NCI-H524 treated with DMSO at 0.1 percent for 48 hours (cell line): ENCODE results near the gene ABLIM2.
"Not testable (repeated sequence)": the region's sequence is repeated elsewhere in the genome, so short reads cannot be mapped to it uniquely, and the experiment has no call there.

Experiments
- DNase-seq: peaks from one replicate; lab custom pipeline; 2025; lab: John Stamatoyannopoulos, UW

Gene ABLIM2

GRCh38 chr4:7962609-7963508 lies 195.8 kb downstream of the ABLIM2 start:
- no peak for DNase-seq

- DNase-seq = no peak
Observed at GRCh38 chr4:7960790-7961655, 197.6 kb downstream of the ABLIM2 start.

- DNase-seq = no peak
Observed at GRCh38 chr4:7960017-7960789, 198.4 kb downstream of the ABLIM2 start.

- DNase-seq = no peak
Observed at GRCh38 chr4:7959078-7959477, 199.5 kb downstream of the ABLIM2 start.

- DNase-seq = no peak
Observed at GRCh38 chr4:7956934-7957656, 201.5 kb downstream of the ABLIM2 start.

DNA sequence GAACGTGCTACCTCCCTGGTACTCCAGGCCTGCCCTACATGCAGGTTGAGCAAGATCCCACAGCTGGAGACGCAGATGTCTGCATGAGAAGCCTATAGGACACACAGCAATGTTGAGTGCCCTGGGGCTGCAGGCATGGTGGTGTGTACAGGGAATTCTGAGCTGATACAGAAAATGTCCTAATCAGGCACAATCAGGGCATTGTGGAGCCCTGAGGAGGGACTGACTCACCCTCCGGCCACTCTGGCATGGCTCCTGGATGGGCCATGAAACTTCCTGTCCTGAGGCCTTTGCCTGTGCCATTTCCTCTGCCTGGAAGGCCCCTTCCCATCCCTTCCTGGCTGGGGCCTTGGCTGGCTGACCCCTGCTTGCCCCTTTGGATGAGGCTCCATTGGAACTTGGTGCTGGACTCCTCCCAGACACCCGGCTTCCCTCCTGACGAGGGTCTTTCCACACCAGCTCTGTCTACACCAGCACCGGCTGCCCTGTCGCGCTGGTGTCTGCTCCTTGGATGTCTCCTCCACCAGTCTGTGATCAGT lies 202.3 kb downstream of the ABLIM2 start:
- no peak for DNase-seq

- no peak for DNase-seq
Observed at GRCh38 chr4:7955393-7955792, 203.2 kb downstream of the ABLIM2 start.

DNA sequence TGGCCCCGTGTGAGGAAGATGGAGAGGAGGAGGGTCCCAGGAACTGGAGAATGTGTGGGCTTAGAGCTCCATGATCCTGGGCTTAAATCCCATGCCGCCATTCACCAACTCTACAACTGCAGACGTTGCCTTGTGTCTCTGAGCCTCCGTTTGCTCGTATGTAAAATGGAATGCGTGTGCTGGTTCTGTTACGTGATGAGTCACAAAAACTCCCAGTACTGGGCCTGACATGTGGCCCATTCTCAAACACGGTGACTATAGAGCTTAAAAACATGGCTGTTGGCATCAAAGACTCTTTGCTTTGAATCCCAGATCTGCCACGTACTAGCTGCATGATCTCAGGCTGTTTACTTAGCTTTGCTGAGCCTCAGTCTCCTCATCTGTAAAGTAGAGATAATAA lies 206.0 kb downstream of the ABLIM2 start:
- DNase-seq = no peak

- DNase-seq = no peak
Observed at GRCh38 chr4:7950301-7951092, 208.1 kb downstream of the ABLIM2 start.

DNA sequence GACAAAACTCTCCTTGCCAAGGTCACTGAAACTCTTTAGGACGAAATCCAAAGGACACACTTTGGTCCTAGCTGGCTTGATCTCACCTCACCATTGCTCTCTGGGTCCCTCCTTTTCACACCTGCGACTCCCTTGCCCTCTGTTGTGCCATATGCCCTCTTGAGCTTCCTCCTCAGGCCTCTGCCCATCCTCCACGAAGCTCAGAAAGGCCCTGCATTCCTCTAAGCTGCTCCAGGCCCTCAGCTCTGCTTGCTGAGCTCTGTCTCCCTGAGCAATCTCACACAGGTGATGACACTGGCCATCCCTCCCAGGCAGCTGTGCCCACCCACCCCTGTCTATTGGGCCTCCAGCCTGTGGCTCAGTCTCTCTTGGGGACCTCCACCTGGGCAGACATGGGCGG lies 208.9 kb downstream of the ABLIM2 start:
- no peak for DNase-seq

DNA sequence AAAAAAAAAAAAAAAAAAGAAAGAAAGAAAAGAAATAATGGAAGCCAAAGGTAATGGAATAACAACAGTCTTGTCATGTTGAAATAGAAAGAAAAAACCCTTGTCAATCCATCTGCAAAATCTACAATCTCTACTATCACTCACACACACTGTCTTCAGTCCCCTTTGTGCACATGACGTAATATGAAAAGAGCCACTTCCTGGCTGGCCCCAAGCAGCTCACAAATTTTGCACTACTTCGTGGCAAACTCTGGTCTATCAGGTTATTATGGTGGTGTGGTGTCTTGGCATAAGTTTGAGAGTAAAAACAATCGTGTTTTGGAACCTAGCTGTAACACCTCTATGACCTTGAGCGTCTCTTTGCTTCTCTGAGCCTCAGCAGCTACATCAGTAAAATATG lies 210.7 kb downstream of the ABLIM2 start:
- no peak for DNase-seq

GRCh38 chr4:7945709-7946380 lies 212.8 kb downstream of the ABLIM2 start:
- no peak for DNase-seq

- no peak for DNase-seq
Observed at GRCh38 chr4:7944599-7945220, 213.9 kb downstream of the ABLIM2 start.

DNA sequence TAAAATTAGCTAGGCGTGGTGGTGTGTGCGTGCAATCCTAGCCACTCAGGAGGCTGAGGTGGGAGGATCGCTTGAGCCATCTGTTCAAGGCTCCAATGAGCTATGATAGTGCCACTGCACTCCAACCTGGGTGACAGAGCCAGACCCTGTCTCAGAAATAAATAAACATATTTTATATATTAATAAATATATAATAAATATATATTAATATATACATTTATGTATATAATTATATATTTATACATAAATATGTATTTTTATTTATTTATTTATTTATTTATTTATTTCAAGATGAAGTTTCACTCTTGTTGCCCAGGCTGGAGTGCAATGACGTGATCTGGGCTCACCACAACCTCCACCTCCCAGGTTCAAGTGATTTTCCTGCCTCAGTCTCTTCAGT lies 214.9 kb downstream of the ABLIM2 start:
- DNase-seq = not testable (repeated sequence)

- no peak for DNase-seq
Observed at GRCh38 chr4:7943211-7943610, 215.4 kb downstream of the ABLIM2 start.

GRCh38 chr4:7941965-7942496 lies 216.6 kb downstream of the ABLIM2 start:
- no peak for DNase-seq

DNA sequence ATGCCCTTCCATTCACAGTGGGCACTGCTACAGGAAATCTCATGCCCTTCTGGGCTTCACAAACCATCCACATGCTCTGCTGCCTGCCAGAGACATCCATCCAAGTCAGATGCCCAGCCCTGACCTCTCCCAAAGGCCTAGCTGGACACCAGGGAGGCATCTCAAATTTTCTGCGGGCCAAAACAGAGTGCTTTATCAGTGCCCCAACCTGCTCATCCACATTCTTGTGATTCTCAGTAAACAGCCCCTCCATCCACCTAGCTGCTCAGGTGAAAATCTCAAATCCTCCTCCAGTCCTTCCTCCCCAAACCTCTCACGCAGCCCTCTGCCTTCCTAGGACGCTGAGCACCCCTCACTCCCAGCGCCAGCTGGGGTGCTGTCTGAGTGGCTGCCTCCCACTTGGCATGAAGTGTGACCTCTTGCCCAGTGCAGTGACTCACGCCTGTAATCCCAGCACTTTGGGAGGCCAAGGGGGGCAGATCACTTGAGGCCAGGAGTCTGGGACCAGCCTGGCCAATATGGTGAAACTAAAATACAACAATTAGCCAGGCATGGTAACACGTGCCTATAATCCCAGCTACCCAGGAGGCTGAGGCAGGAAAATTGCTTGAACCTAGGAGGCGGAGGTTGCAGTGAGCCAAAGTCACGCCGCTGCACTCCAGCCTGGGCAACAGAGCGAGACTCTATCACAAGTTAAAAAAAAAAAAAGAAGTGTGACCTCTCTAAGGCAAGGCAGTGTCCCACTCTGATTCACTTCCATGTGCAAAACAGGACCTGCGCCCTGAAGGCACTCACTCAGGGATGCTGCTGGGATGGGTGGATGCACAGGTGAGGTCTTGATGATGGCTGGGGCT lies 217.3 kb downstream of the ABLIM2 start:
- DNase-seq = no peak
